Gastroesophageal sphincter (tissue), 4 donors: ENCODE measurements around the gene PTPRN2. TPM values are rescaled to one million over a fixed set of nuclear protein-coding genes. Genes with fewer than 3 reads are reported as not detected.
"Not testable (repeated sequence)": the region's sequence is repeated elsewhere in the genome, so short reads cannot be mapped to it uniquely, and the experiment has no call there.

Experiments used
- ATAC-seq: fragments of 150-250 bp; one replicate; pipeline ENCODE4 v1.9.1; 2016; ENCODE audit warnings: mild to moderate bottlenecking, moderate library complexity
- H3K27ac ChIP-seq, 4 donors: fragments of 200-600 bp; sonication (generic) in 3 of 4; 1 replicate in 3 of 4; 2 replicates in 1 of 4; pipeline ENCODE4 v1.5.1; 2016 to 2019
- H3K27me3 ChIP-seq: fragments of 200-600 bp; sonication (generic); one replicate; pipeline ENCODE4 v1.5.1; 2019
- H3K36me3 ChIP-seq, 2 donors: fragments of 200-600 bp; sonication (generic); one replicate each; pipeline ENCODE4 v1.5.1; 2019; ENCODE audit warnings: control low read depth in 1 of 2
- H3K4me1 ChIP-seq, 3 donors: fragments of 200-600 bp; sonication (generic); 1 replicate in 2 of 3; 2 replicates in 1 of 3; pipeline ENCODE4 v1.5.1; 2016 to 2019; ENCODE audit warnings: control low read depth in 2 of 3
- H3K4me3 ChIP-seq, 2 donors: fragments of 200-600 bp; sonication (generic); one replicate each; pipeline ENCODE4 v1.5.1; 2019; ENCODE audit warnings: mild to moderate bottlenecking in 1 of 2, moderate library complexity in 1 of 2
- H3K9me3 ChIP-seq, 3 donors: fragments of 200-600 bp; sonication (generic); one replicate each; pipeline ENCODE4 v1.5.1; 2017 to 2019; ENCODE audit warnings: control low read depth in 2 of 3
- CTCF ChIP-seq, 4 experiments: fragments of 200-600 bp in 2 of 4; fragments of 450-650 bp in 2 of 4; sonication (generic) in 1 of 4; IDR thresholded peaks; one replicate each; pipeline ENCODE4 v1.5.1; 2017 to 2019; ENCODE audit warnings: antibody characterized with exemption in 4 of 4, mild to moderate bottlenecking in 2 of 4, moderate library complexity in 2 of 4
- EP300 ChIP-seq: sonication (generic); formaldehyde crosslinking; IDR thresholded peaks from one replicate; pipeline ENCODE4 v1.6.1; 2017; ENCODE audit warnings: antibody characterized with exemption, mild to moderate bottlenecking
- POLR2A ChIP-seq, 2 donors: fragments of 450-650 bp; IDR thresholded peaks; one replicate each; pipeline ENCODE4 v1.6.1; 2017; ENCODE audit warnings: antibody characterized with exemption in 2 of 2, mild to moderate bottlenecking in 2 of 2, moderate library complexity in 1 of 2
- POLR2AphosphoS5 ChIP-seq: sonication (generic); formaldehyde crosslinking; IDR thresholded peaks from one replicate; pipeline ENCODE4 v1.6.1; 2017; ENCODE audit warnings: antibody characterized with exemption
- WGBS, 2 donors: methylation state at CpG; one replicate each; pipeline ENCODE4 v1.1.5; 2018; ENCODE audit warnings: low coverage in 1 of 2; 5-methylcytosine and 5-hydroxymethylcytosine counted together
- total RNA-seq, 4 donors: library from RNA; depleted of rRNA; stranded (reverse); fragments of >200 nt; gene quantifications; one replicate each; pipeline ENCODE4 v1.1.0, GENCODE V29; 2016

The PTPRN2 gene
- total RNA-seq, 4 donors from 2014 or later, result 1.7 to 4.7 (median 3.3) TPM

- peaks cover 21% of the 10 kb centered on the region for H3K27me3 ChIP-seq
- no peaks in the 10 kb centered on the region for H3K36me3 ChIP-seq
- no peak overlapping the region for H3K27ac ChIP-seq
- TF ChIP-seq CTCF (IDR thresholded peaks at IDR 0.05) (no peak), EP300 (no peak), POLR2AphosphoS5 (no peak), POLR2A (IDR thresholded peaks at IDR 0.05) (no peak)
- H3K9me3 ChIP-seq, result peaks cover 0 to 18% (median 0%) of the 10 kb centered on the region in 3 donors
- 77 to 80% methylated on average over 2 to 6 of the region's 12 CpGs for WGBS, 2 donors
- H3K4me3 ChIP-seq, result no peak overlapping the region
- no peak for ATAC-seq
- H3K4me1 ChIP-seq, result no peaks in the 10 kb centered on the region
Measured at GRCh38 chr7:158350166-158350900, 237.3 kb downstream of the PTPRN2 start.

GRCh38 chr7:158348446-158348845 lies 239.2 kb downstream of the PTPRN2 start:
- ATAC-seq, result no peak
- WGBS, 2 donors, result 82% methylated on average over 3 of the region's 3 CpGs; no CpG with 5 or more reads in 1 of the 2 donors
- peaks cover 10% of the 10 kb centered on the region for H3K27me3 ChIP-seq
- H3K9me3 ChIP-seq, result no peaks in the 10 kb centered on the region
- H3K4me1 ChIP-seq, result no peaks in the 10 kb centered on the region
- H3K27ac ChIP-seq, result no peak overlapping the region
- no peak overlapping the region for H3K4me3 ChIP-seq
- H3K36me3 ChIP-seq, result no peaks in the 10 kb centered on the region
- no peak for TF ChIP-seq CTCF (IDR thresholded peaks at IDR 0.05)
- no peak for TF ChIP-seq POLR2AphosphoS5
- TF ChIP-seq EP300, result no peak
- TF ChIP-seq POLR2A (IDR thresholded peaks at IDR 0.05), result no peak

GRCh38 chr7:158348039-158348438 lies 239.6 kb downstream of the PTPRN2 start:
- not testable (repeated sequence) for H3K4me1 ChIP-seq, ATAC-seq, H3K27ac ChIP-seq, H3K36me3 ChIP-seq, H3K9me3 ChIP-seq, H3K27me3 ChIP-seq, H3K4me3 ChIP-seq
- WGBS, 2 donors, result no CpG with 5 or more reads among the region's 4 CpGs

GRCh38 chr7:158345731-158346130 lies 241.9 kb downstream of the PTPRN2 start:
- Histone ChIP-seq H3K4me3 (no peak overlapping the region), H3K9me3 (no peaks in the 10 kb centered on the region), H3K36me3 (no peaks in the 10 kb centered on the region), H3K4me1 (no peaks in the 10 kb centered on the region), H3K27ac (no peak overlapping the region), H3K27me3 (peaks cover 10% of the 10 kb centered on the region)
- WGBS, 2 donors, result 61 to 68% methylated on average over 6 of the region's 6 CpGs
- ATAC-seq, result no peak
- no peak for TF ChIP-seq EP300
- TF ChIP-seq CTCF (IDR thresholded peaks at IDR 0.05), result no peak
- TF ChIP-seq POLR2AphosphoS5, result no peak
- no peak for TF ChIP-seq POLR2A (IDR thresholded peaks at IDR 0.05)

- Histone ChIP-seq H3K36me3 (no peaks in the 10 kb centered on the region), H3K9me3 (no peaks in the 10 kb centered on the region), H3K4me1 (no peaks in the 10 kb centered on the region), H3K27me3 (peaks cover 10% of the 10 kb centered on the region), H3K27ac (no peak overlapping the region), H3K4me3 (no peak overlapping the region)
- 78 to 81% methylated on average over 8 to 11 of the region's 11 CpGs for WGBS, 2 donors
- no peak for TF ChIP-seq EP300
- no peak for TF ChIP-seq POLR2A (IDR thresholded peaks at IDR 0.05)
- no peak for TF ChIP-seq POLR2AphosphoS5
- no peak for ATAC-seq
Measured at GRCh38 chr7:158344706-158345300, 242.8 kb downstream of the PTPRN2 start.

GRCh38 chr7:158343936-158344455 lies 243.6 kb downstream of the PTPRN2 start:
- ATAC-seq, result no peak
- 60 to 77% methylated on average over 1 to 3 of the region's 10 CpGs for WGBS, 2 donors
- no peak overlapping the region for H3K27ac ChIP-seq
- peaks cover 10% of the 10 kb centered on the region for H3K27me3 ChIP-seq
- no peaks in the 10 kb centered on the region for H3K9me3 ChIP-seq
- TF ChIP-seq CTCF (IDR thresholded peaks at IDR 0.05), result no peak
- TF ChIP-seq POLR2A (IDR thresholded peaks at IDR 0.05), result no peak
- no peak for TF ChIP-seq POLR2AphosphoS5
- no peaks in the 10 kb centered on the region for H3K4me1 ChIP-seq
- no peak overlapping the region for H3K4me3 ChIP-seq
- H3K36me3 ChIP-seq, result no peaks in the 10 kb centered on the region
